ENCODE data around the gene SYK. TPM values are rescaled to one million over a fixed set of nuclear protein-coding genes. Genes with fewer than 3 reads are reported as not detected.

The SYK gene
- total and polyA plus RNA-seq, 2 of the 4 experiments (the other 2 are of a cell fraction), result not detected

GRCh38 chr9:90904706-90905478 is 103.3 kb downstream of the SYK start:
- H3K56ac ChIP-seq (ENCODE audit: extremely low read depth, insufficient read depth, low read length), result no peak overlapping the region
- H3K23ac ChIP-seq (ENCODE audit: low read depth, low read length), result no peak overlapping the region
- no peaks in the 10 kb centered on the region for H3K36me3 ChIP-seq (ENCODE audit: control insufficient read depth, insufficient read depth, low read length)
- H3K18ac ChIP-seq (ENCODE audit: low read depth, low read length), result no peak overlapping the region
- H3K79me1 ChIP-seq (ENCODE audit: low read depth in 1 of 2, low read length in 2 of 2), result no peaks in the 10 kb centered on the region
- no peak overlapping the region for H3K4me2 ChIP-seq (ENCODE audit: low read depth, low read length)
- no peak overlapping the region for H2AK5ac ChIP-seq (ENCODE audit: low read depth, low read length)
- in situ Hi-C loops (cut with MboI; ENCODE audit: low sequenced_read_pairs) (no loop called here), dilution Hi-C loops (cut with HindIII; ENCODE audit: low sequenced_read_pairs, unreplicated experiment) (no loop called here), intact Hi-C loops (cut with micrococcal nuclease) (no loop called here)
- no peak overlapping the region for H3K4ac ChIP-seq (ENCODE audit: low read depth, low read length)
- 57% methylated on average over 7 of the region's 12 CpGs; no CpG with 5 or more reads in 1 of the 2 experiments for WGBS, 2 experiments (ENCODE audit: extremely low coverage in 2 of 2, insufficient read length in 1 of 2)
- H3K27me3 ChIP-seq (ENCODE audit: control insufficient read depth, insufficient read depth, low read length), result peaks cover 2% of the 10 kb centered on the region
- no peak overlapping the region for H4K91ac ChIP-seq (ENCODE audit: insufficient read depth, low read depth, low read length)
- BruUV-seq (replicated peaks), result no TSS peak
- no peak overlapping the region for H2AFZ ChIP-seq (replicated peaks; ENCODE audit: low read length, poor library complexity)
- no peaks in the 10 kb centered on the region for H3K9me1 ChIP-seq (ENCODE audit: insufficient read depth, low read length)
- H3K9me3 ChIP-seq (ENCODE audit: control insufficient read depth, insufficient read depth, low read length), result peaks cover 8% of the 10 kb centered on the region
- ATAC-seq (ENCODE audit: low read depth), result no peak
- H2AK9ac ChIP-seq (replicated peaks; ENCODE audit: low read depth, low read length, poor library complexity), result no peak overlapping the region
- no peaks in the 10 kb centered on the region for H4K20me1 ChIP-seq (ENCODE audit: insufficient read depth, low read length)
- H4K8ac ChIP-seq (ENCODE audit: low read depth in 2 of 2, low read length in 2 of 2), result no peak overlapping the region
- ChIA-PET POLR2A (ENCODE audit: unreplicated experiment) (no interaction called here), CTCF (no interaction called here)
- H3K14ac ChIP-seq (replicated peaks; ENCODE audit: low read depth, low read length), result no peak overlapping the region
- H3K4me1 ChIP-seq (ENCODE audit: control insufficient read depth, insufficient read depth, low read length), result peaks cover 2% of the 10 kb centered on the region; the same call in 1 of the 2 replicates
- no peak for DNase-seq
- no peak overlapping the region for H4K5ac ChIP-seq (ENCODE audit: low read depth, low read length)
- no peak for TF ChIP-seq MAFK (IDR thresholded peaks at IDR 0.05; ENCODE audit: low read depth, low read length)
- no peak for TF ChIP-seq RAD21 (IDR thresholded peaks at IDR 0.05; ENCODE audit: low read length)
- TF ChIP-seq RFX5 (IDR thresholded peaks at IDR 0.05; ENCODE audit: low read depth, low read length), result no peak
- TF ChIP-seq FOS (IDR thresholded peaks at IDR 0.05; ENCODE audit: low read depth, low read length), result no peak
- no peak for TF ChIP-seq NFE2L2 (IDR thresholded peaks at IDR 0.05; ENCODE audit: low read depth, low read length)
- no peak overlapping the region for H2BK5ac ChIP-seq (ENCODE audit: low read depth, low read length, poor library complexity, severe bottlenecking)
- no peak overlapping the region for H2BK15ac ChIP-seq (ENCODE audit: low read depth, low read length)
- no peak overlapping the region for H2BK120ac ChIP-seq (ENCODE audit: low read depth, low read length)
- no peak overlapping the region for H2BK20ac ChIP-seq (ENCODE audit: low read depth, low read length)
- no peak overlapping the region for H3K27ac ChIP-seq (ENCODE audit: insufficient read depth, low read length)
- H3K4me3 ChIP-seq (ENCODE audit: insufficient read depth, low read depth, low read length), result no peak overlapping the region
- no peak overlapping the region for H3K9ac ChIP-seq (ENCODE audit: low read depth, low read length)
